ENCODE measurements around the gene MCM10.

DNA sequence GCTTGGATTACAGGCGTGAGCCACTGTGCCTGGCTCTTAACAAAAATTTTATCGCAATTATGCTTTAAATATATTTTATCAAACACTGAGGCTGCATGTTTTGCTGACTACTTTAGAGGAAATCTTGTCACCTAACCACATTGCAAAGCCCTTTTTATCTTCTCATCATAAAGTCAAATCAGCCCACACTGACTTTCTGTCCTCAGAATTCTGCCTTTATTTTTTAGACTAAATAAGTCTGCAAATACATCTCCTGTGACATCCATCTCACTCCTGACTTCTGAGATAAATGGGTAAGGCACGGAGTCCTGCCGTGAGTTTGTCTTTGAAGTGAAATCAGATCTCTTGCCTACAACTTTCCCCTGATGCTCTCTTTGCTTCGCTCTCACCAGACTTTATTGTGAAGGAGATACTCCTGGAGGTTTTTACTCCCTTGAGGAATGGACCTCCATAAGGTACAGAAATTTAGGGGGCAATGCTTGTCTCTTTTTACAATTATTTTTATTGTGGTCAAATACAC is 96.3 kb downstream of the MCM10 start:
- no peak for TF ChIP-seq POLR2A (IDR thresholded peaks at IDR 0.05)
- TF ChIP-seq CTCF (IDR thresholded peaks at IDR 0.05): no peak
